Stimulated activated CD8-positive, alpha-beta memory T cell treated with anti-CD3 and anti-CD28 coated beads, Interleukin-7, amount 100 ng/mL, for 48 hours (primary cell): ENCODE measurements around the gene CCL1.

Source experiments
- DNase-seq, 2 donors: peaks; one replicate each; pipeline ENCODE4 v3.0.0-alpha.2; 2020; ENCODE audit warnings: low read depth in 1 of 2; ENCODE audit errors: extremely low read depth in 1 of 2

Gene CCL1, protein sequence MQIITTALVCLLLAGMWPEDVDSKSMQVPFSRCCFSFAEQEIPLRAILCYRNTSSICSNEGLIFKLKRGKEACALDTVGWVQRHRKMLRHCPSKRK

DNA sequence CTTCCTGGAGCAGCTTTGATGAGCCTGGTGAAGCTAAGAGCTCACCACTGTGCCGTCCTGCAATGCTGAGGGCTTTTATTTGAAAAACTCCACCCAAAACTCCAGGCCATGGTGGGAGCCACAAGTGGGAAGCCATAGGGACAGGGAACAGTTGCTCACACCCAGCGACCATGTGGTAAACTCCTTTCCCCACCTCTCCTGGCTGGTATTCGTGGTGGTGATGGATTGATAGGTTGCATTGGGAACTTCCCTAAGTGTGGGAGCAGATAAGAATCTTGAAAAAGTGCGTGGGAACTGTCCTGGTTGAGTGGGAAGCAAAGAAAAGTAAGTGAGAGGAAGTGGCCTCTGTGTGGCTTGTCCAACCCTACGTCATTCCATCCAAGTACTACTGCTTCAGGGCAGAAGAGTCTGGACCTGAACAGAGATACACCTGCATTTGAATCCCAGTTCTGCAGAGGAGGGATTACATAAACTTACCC, at the start of gene CCL1:
Gene CCL1 (minus strand): TSS at position 51 of the 479 bp plus-strand sequence. CDS start 72 bp downstream, outside the sequence.
- DNase-seq: no peak

DNA sequence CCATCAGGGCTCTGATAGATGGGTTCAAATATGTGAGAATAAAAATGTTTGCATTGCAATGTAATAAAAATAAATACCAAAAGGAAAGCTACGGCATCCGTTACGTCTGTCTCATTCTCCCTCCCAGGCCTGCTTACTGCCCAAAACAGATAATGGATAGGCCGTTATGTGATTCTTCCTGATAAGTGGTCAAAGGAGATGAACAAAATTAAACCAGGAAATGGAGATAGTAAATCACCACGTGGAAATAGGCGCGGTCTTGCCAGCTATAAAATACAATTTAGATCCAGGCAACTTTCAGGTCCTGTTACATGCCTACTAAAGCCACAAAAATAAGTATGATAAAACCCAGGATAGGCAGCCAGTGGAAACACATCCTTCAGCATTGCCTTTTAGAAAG, 49.5 kb upstream of the CCL1 start:
- DNase-seq: no peak

DNA sequence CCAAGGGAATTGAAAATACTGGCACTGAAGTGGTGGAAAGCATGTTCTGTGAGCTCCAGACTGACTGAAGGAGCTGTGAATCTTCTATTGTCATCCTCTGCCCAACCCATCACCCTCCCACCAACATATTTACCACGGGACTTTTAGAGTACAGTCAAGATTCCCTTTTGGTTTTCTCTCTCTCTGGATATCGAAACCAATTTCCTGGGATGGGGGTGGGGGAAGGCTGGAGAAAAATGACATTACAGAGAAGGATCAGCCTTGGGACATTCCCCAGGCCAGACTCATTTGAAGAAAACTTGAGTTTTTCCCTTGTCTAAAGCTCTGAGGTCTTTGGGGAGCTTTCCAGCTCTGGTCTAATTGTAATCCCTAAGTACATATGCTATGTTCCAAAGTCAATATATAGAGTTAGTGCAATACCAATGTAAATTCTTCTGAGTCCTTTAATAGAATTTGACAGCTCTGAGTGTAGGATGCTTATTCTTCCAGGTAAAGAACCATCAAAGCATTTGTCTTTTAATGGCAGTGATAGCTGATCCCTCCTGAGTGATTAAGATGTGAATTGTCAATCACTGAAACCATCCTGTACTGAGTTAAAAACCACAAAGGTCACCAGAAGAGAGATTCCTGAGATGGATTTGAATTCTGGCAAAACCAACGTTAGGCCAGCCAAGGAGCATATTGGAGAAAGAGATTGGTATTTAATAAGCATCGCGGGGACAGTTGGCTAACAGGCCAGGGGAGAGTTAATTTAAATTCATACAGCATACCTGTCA, 48.8 kb upstream of the CCL1 start:
- DNase-seq: no peak

DNA sequence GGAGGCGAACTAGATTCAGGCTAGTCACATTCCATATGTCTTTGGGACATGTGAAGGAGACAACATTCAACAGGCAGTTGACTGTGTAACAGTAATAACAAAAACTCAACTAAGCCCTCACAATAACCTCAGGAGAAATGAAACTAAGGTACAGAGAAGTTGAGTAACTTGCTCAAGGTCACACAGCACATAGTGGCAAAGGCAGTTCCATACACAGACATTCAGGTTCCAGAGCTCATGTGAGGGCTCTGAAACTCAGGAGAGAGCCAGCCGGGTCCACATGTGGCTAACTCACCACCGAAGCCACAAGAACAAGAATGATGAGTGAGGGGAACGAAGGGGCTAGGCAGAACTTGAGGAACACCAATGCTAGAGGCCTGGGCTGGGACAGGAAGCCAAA, 46.3 kb upstream of the CCL1 start:
- no peak for DNase-seq

DNA sequence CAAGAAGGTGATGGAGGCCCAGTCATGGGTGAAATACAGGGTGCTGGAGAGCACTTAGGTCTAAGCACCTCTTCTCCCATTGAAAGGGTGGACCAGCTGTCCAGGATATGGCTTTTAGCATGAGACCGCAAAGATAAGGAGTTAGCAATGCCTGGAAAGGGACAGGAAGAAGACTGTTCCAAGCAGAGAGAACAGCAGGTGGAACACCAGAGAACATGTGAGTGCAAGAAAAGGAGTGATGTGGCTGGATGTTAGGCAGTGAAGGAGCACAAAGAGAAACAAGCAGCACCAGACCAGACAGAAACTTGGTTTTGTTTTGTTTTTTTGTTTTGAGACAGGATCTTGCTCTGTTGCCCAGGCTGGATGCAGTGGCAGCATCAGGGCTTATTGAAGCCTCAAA, 45.4 kb upstream of the CCL1 start:
- no peak for DNase-seq

DNA sequence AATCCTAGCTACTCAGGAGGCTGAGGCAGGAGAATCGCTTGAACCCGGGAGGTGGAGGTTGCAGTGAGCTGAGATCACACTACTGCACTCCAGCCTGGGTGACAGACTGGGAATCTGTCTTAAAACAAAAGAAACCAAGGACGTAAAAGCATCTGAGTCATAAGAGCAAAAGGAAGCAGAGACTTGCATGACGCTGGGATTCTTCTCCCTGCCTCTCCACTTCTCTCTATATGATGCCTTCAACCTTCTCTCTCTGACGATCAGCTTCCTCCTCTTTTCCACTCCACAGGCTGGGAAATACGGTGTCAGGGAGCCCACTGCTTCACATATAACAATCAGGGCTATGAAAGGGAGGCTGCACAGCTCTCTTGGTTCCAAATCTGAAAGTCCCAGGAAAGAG, 43.2 kb upstream of the CCL1 start:
- DNase-seq: no peak

DNA sequence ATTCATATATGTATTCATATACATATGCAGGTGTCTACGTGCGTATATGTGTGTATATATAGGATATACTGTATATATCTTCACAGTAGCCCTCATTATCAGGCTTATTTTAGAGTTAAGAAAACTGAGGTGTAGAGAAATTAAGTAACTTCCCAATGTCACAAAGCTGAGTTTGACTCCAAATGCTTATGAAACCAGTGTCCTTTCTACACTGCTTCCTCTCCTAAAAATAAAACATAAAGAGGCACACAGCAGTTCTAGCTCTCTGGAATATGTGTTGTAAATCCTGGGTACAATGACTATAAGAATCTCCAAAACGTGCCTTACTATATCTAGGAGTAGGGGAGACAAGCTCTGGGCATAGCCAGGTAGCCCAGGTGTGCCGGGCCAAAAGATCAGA, 40.0 kb upstream of the CCL1 start:
- no peak for DNase-seq

DNA sequence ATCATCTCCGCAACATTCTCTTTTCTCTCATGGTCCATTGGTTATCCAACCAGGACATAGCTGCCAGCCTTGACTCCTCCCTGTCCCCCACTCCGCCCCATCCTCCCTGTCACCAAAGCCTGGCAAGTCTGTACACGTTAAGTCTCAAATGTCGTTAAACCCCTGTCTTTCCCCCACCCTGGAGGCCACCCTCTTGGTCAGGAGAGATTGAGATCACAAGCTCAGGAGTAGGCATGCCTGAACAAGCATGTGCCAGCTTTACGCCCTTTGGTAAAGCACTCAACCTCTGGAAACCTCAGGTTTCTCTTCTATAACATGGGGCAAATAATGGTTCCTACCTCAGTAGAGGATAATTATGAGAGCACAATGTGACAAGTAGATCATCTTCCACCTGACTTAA, 38.1 kb upstream of the CCL1 start:
- DNase-seq: no peak

DNA sequence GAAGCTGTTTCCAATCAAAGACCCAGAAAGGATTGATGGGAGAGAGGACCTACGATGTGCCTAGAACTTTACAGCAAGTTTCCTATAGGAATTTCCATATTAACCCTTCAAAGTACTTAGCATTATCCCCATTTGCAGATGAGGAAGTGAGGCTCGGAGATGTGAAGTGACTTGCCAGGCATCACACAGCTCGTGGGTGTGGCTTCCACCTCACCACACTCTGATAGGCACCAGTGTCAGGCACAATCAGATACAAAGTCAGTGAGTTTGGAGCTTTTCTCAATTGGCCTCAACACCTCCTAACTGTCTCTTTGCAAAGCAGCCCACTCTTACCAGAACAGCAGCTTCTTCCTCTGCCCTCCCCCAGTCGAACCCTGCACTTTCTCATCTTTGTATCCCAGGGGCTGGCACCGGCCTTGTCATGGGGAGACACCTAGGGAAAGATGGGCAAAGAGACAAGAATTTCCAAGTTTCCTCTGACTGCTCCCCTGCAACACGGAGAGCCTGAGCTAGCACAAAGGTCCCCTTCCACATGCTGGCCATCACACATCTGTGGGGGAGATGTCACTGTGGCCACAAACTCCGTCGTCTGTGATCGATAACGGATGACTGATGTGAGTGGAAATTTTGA, 37.4 kb upstream of the CCL1 start:
- DNase-seq: no peak

DNA sequence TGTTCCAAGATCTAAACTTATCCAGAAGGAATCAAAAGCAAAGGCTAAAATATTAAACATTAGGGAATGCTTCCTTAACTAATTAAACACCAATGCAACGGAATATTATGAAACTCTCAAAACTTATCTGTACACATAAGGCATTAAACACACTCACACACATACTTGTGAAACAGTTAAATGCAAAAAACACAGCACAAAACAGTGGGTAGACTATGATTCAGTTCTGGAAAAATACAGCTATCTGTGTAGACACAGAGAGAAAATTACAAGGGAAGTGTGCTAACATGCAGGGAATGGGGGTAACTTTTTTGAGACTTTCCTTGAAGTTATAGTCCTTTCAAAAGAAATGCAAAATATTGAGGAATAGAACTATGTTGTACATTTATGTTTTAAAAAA, 36.7 kb upstream of the CCL1 start:
- no peak for DNase-seq

DNA sequence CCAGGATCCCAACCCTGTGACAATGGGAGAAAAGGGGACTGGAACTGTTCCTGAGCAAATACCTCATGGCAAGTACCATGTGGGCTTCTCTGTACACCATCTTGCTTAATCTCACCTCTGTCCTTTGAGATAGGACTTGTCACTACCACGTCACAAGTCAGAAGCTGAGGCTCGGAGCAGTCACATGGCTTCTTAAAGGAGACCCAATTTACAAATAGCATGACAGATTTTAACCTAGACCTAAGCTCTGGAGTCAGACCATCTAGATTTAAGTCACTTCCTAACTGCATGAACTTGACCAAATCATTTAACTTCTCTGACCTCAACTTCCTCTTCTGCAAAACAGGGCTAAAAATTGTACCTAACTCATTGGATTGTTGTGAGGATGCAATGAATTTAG, 36.0 kb upstream of the CCL1 start:
- no peak for DNase-seq

DNA sequence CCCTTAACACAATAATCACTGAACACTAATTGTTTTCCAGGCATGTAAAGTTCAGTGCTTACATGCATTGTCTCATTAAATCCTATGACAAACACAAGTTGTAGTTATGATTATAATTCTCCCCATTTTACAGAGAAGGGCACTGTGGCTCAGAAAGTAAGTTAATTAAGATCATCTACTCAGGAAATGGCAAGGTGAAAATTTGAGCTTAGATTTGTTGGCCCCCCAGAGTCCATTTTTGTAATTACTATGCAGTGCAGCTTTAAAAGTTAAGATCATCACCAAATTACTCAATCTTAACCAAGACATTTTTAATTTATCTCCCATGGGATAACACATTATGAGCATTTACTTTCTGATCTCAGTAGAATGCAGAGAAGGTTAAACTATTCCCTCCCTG, 34.2 kb upstream of the CCL1 start:
- DNase-seq: no peak

DNA sequence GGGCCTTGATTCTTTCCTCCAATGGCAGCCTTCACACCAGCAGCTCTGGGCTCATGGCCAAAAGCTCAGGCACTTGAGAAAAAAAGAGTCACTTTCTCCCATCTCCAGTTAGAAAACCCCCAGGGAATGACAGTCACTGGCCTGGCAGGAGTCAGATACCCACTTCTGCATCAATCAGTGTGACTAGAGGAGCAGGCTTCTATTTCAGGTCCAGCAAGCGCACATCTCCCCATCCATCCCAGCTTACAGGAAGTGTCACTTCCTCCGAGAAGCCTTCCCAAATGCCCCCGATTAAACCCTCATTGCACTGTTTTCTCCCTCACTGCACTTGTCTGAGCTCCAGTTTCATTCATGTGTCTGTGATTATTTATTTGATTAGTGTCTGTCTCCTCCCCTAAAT, 30.4 kb upstream of the CCL1 start:
- DNase-seq: no peak

DNA sequence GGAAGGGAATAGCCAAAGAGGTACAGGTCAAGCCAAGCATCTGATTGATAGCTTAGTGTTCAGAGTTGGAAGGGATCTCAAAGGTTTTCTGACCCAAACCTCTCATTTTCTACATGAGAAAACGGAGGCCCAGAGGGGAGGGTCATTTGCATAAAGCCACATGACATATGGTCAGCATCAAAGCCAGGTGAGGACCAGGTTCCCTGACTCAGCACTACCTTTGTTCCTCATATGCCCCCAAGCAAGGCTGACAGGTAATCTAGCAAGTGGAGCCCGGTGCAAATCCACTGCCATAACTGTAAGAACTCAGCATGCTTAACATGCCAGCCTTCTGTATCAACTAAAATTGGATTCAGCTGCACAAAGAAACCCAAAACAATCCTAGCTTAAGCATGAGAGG, 28.2 kb upstream of the CCL1 start:
- no peak for DNase-seq

DNA sequence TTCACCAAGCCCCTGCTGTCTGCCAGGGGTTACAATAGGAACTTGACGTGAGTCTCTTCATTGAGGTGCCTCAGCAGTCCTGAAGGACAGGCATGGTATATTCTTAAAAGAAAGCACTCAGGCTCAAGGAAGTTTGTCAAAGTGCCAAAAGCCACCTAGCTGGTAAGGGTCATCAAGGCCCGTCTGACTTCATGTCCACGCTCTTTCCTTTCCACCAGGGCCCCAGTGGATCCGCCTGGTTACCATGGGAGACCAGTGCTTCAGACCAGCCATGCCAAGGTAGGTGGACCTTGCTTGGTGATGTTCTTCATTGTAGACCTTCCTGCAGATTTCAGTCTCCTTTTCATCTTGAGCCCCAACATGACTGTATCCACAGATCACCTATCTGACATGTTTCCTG, 27.6 kb upstream of the CCL1 start:
- no peak for DNase-seq

DNA sequence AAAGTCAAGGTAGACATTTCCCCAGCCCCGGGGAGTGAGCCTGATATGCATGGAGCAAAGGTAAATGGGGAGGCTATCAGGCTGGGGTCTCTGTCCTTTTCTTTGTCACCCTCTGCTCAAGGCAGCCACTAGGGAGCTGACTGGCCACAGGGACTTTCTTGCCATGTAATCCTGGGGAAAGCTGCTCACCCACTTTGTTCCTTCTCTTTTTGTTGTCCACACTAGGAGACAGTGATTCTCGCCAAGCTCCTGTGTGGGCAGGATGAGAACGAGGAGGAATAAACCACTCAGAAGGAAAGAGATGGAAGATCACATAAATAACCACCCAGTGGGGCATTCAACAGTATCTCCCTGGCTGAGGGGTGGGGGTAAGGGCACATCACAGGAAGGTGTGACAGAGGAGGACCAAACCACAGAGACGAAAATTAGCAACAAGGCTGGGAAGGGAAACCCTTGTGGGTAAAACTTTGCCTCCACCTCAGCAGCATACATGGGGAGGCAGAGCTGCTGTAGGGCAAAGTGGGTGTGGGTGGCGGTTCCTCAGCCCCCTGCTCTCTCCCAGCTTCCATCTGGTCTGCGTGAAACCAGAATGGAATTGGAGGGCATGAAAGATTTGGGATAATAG, 26.2 kb upstream of the CCL1 start:
- DNase-seq: no peak

DNA sequence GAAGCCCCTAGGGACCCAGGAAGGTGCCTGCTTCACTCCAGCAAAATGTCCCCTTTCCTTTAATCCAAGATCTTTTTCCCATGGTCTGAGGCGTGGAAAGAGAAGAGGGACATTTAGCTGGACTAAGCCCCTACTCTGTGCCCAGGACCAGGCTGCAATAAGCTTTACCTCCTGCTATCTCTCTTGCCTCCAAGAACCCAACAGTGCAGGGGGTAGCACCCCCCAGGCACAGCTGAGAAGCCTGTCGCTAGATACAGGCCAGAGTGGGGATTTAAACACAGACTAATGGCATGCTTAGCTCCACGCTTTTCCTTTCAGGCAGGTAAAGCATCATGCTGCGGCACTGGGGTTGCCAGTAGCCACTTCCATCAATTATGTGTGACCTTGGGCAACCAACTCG, 24.5 kb upstream of the CCL1 start:
- no peak for DNase-seq

DNA sequence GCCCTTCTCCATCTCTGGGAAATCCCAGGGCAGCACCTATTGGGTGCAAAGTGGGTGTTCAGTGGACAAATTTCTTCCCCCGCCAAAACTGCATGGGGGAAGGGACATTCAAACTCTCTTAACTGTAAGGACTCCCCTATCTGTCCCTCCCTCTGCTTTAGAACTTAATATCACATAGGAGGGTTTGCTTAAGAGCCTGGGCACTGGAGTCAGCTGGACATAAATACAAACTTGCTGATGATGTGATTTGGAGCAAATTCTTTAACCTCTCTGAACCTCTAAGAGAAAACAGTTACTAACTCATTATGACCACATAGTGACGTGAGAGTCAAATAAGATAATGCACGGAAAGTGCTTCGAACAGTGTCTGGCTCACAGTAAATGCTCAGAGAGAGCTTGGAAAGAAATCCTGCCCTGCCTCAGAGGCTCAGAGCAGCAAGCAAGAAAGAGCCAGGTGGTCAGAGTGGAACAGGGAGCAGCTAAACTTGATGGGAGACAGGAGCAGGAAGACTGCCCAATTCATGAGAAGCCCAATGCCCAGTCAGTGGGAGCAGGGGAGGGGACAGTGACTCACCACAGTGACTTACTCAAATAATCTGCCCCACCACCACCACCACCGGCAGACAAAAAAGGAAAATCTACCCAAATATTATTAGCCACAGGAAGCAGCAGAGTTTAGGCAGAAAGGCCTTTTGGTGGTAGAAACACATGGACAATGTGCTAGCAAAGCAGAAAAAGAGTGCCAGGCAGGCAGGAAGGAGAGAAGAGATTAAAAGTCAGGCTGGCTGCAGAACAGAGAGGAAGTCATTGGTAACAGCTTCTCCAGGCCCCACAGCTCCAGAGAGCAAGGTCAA, 23.9 kb upstream of the CCL1 start:
- DNase-seq: no peak

DNA sequence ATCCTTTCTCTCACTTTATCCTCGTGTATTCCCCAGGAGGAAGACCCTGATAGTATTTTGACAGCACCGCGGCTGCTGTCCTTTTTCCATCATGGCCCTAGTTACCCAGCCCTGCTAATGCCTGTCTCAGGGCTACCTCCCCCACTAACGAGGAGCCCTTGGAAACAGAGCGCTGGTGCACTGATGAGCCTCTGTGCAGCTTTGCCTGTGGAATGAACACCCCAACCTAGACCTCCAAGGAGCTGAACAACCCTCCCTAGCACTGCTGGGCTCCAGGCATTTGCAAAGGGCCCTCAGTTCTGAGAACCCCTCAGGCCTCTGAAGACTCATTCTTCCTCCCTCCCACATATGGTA, 23.3 kb upstream of the CCL1 start:
- DNase-seq: no peak

DNA sequence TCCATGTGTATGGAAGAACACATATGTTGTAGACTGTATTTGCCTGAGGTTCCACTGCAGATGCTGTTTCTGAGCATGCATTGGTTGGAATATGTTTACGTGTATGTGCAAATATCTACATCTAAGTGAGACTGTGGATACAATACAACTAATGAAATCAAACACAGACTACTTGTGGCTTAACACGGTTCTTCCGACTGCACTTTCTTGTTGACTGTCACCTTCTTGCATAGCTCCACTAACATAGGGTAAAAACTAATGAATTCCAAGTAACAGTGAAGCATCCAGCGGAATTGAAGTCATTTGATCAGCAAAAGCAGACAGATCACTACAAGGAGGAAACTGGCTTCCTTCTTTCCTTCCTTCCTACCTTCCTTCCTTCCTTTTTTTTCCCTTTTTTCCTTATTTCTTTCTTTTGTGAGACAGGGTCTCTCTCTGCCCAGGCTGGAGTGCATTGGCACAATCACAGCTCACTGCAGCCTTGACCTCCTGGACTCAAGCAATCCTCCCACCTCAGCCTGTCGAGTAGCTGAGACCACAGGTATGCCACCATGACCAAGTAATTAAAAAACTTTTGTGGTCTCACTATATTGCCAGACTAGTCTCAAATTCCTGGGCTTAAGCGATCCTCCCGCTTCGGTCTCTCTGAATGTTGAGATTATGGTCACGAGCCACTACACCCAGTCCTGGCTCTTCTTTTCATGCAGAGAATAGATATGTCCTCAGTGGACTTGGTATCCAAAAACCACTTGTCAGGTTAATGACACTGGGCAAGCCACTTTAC, 22.0 kb upstream of the CCL1 start:
- no peak for DNase-seq
